Breast epithelium (tissue), 4 donors: ENCODE data around the gene SLC39A11. TPM values are rescaled to one million over a fixed set of nuclear protein-coding genes. Genes with fewer than 3 reads are reported as not detected.

Experiments
- DNase-seq, 2 donors: peaks; one replicate each; pipeline ENCODE4 v3.0.0-alpha.2; 2019; ENCODE audit warnings: low spot score in 2 of 2
- H3K27ac ChIP-seq, 2 donors: fragments of 200-600 bp; sonication (generic) in 1 of 2; one replicate each; pipeline ENCODE4 v1.5.1; 2016 to 2019; ENCODE audit warnings: mild to moderate bottlenecking in 1 of 2
- H3K27me3 ChIP-seq, 2 donors: fragments of 200-600 bp; sonication (generic) in 1 of 2; one replicate each; pipeline versions ENCODE4 v1.5.1 to v1.6.0; 2017 to 2019; ENCODE audit warnings: control low read depth in 1 of 2, mild to moderate bottlenecking in 1 of 2
- H3K36me3 ChIP-seq: fragments of 200-600 bp; one replicate; pipeline ENCODE4 v1.5.1; 2019
- H3K4me1 ChIP-seq, 2 donors: fragments of 200-600 bp; sonication (generic); one replicate each; pipeline ENCODE4 v1.5.1; 2016 to 2019; ENCODE audit warnings: control low read depth in 1 of 2
- H3K4me3 ChIP-seq, 3 donors: fragments of 200-600 bp; sonication (generic); 1 replicate in 2 of 3; 2 replicates in 1 of 3; pipeline ENCODE4 v1.5.1; 2016 to 2019; ENCODE audit warnings: mild to moderate bottlenecking in 3 of 3, moderate library complexity in 2 of 3
- H3K9me3 ChIP-seq, 2 donors: fragments of 200-600 bp; sonication (generic) in 1 of 2; one replicate each; pipeline ENCODE4 v1.5.1; 2016 to 2019; ENCODE audit warnings: control low read depth in 1 of 2
- POLR2A ChIP-seq: fragments of 450-650 bp; IDR thresholded peaks from one replicate; pipeline ENCODE4 v1.6.1; 2016; ENCODE audit warnings: antibody characterized with exemption, mild to moderate bottlenecking, moderate library complexity
- POLR2AphosphoS5 ChIP-seq, 3 donors: sonication (generic); formaldehyde crosslinking; IDR thresholded peaks; one replicate each; pipeline ENCODE4 v1.6.1; 2017; ENCODE audit warnings: antibody characterized with exemption in 3 of 3
- intact Hi-C: fragments of 100-400 bp; cut with DNase I; formaldehyde crosslinking; loops from one replicate; pipeline ENCODE4 v1.15.1; 2023; ENCODE audit warnings: low total_unique reads
- total RNA-seq, 3 donors: library from RNA; depleted of rRNA; stranded (reverse); fragments of >200 nt; gene quantifications; one replicate each; pipeline ENCODE4 v1.1.0, GENCODE V29; 2016
- TF ChIP-seq, protein P1 (sequence below), 3 donors: fragments of 450-650 bp; IDR thresholded peaks; one replicate each; pipeline ENCODE4 v1.5.1; 2016 to 2017; ENCODE audit warnings: antibody characterized with exemption in 3 of 3, mild to moderate bottlenecking in 3 of 3, moderate library complexity in 3 of 3

Gene SLC39A11
- total RNA-seq, 3 donors from 2014 or later: 31.8 to 54.6 (median 47.0) TPM

DNA sequence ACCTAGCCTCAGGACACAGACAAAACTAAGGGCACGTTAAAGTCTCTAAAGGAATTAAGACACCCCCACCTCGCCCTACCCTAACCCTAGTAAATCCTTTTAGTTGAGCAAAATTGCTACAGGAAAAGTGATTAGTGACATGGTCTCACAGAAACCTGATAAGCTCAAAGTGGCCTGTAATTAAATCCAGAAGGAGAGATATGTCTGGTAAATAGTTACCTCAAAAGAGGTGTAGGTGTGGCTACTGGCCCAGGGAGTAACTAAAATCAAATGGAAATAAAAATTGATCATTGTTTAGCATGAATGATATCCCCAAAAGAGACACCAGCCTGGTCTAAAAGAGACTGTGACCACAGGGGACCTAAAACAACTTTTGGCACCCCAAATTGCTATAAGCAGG, 168.3 kb downstream of the SLC39A11 start:
- H3K9me3 ChIP-seq: no peaks in the 10 kb centered on the region
- DNase-seq: no peak
- no peak overlapping the region for H3K27ac ChIP-seq
- no peaks in the 10 kb centered on the region for H3K4me1 ChIP-seq
- TF ChIP-seq POLR2A (no peak), POLR2AphosphoS5 (IDR thresholded peaks at IDR 0.05) (no peak)
- TF ChIP-seq, protein P1, sequence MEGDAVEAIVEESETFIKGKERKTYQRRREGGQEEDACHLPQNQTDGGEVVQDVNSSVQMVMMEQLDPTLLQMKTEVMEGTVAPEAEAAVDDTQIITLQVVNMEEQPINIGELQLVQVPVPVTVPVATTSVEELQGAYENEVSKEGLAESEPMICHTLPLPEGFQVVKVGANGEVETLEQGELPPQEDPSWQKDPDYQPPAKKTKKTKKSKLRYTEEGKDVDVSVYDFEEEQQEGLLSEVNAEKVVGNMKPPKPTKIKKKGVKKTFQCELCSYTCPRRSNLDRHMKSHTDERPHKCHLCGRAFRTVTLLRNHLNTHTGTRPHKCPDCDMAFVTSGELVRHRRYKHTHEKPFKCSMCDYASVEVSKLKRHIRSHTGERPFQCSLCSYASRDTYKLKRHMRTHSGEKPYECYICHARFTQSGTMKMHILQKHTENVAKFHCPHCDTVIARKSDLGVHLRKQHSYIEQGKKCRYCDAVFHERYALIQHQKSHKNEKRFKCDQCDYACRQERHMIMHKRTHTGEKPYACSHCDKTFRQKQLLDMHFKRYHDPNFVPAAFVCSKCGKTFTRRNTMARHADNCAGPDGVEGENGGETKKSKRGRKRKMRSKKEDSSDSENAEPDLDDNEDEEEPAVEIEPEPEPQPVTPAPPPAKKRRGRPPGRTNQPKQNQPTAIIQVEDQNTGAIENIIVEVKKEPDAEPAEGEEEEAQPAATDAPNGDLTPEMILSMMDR (IDR thresholded peaks at IDR 0.05): no peak
- intact Hi-C loops: no loop called here
- no peaks in the 10 kb centered on the region for H3K27me3 ChIP-seq
- no peaks in the 10 kb centered on the region for H3K36me3 ChIP-seq
- H3K4me3 ChIP-seq: no peak overlapping the region

GRCh38 chr17:72922219-72922618, 170.3 kb downstream of the SLC39A11 start:
- intact Hi-C loops: no loop called here
- DNase-seq: no peak
- Histone ChIP-seq H3K36me3 (no peaks in the 10 kb centered on the region), H3K4me1 (no peaks in the 10 kb centered on the region), H3K9me3 (no peaks in the 10 kb centered on the region), H3K4me3 (no peak overlapping the region), H3K27ac (no peak overlapping the region), H3K27me3 (no peaks in the 10 kb centered on the region)
- TF ChIP-seq, protein P1 (IDR thresholded peaks at IDR 0.05): no peak
- TF ChIP-seq POLR2AphosphoS5 (IDR thresholded peaks at IDR 0.05) (no peak), POLR2A (no peak)

- H3K4me3 ChIP-seq: no peak overlapping the region
- H3K9me3 ChIP-seq: no peaks in the 10 kb centered on the region
- no peaks in the 10 kb centered on the region for H3K36me3 ChIP-seq
- TF ChIP-seq POLR2AphosphoS5 (IDR thresholded peaks at IDR 0.05) (no peak), POLR2A (no peak)
- TF ChIP-seq, protein P1 (IDR thresholded peaks at IDR 0.05): no peak
- H3K27ac ChIP-seq: no peak overlapping the region
- intact Hi-C loops: no loop called here
- DNase-seq: no peak
- H3K27me3 ChIP-seq: no peaks in the 10 kb centered on the region
- H3K4me1 ChIP-seq: no peaks in the 10 kb centered on the region
Observed at GRCh38 chr17:72921347-72922054, 171.0 kb downstream of the SLC39A11 start.

- Histone ChIP-seq H3K4me1 (no peaks in the 10 kb centered on the region), H3K36me3 (no peaks in the 10 kb centered on the region), H3K4me3 (no peak overlapping the region), H3K27me3 (no peaks in the 10 kb centered on the region), H3K9me3 (no peaks in the 10 kb centered on the region), H3K27ac (no peak overlapping the region)
- DNase-seq: no peak
- intact Hi-C loops: no loop called here
- TF ChIP-seq, protein P1 (IDR thresholded peaks at IDR 0.05): no peak
- no peak for TF ChIP-seq POLR2A
- no peak for TF ChIP-seq POLR2AphosphoS5 (IDR thresholded peaks at IDR 0.05)
Observed at GRCh38 chr17:72920513-72920912, 172.0 kb downstream of the SLC39A11 start.

GRCh38 chr17:72916991-72917390, 175.5 kb downstream of the SLC39A11 start:
- no peaks in the 10 kb centered on the region for H3K36me3 ChIP-seq
- H3K4me3 ChIP-seq: no peak overlapping the region
- no peaks in the 10 kb centered on the region for H3K27me3 ChIP-seq
- H3K4me1 ChIP-seq: no peaks in the 10 kb centered on the region
- no peak overlapping the region for H3K27ac ChIP-seq
- H3K9me3 ChIP-seq: no peaks in the 10 kb centered on the region
- DNase-seq: no peak
- TF ChIP-seq, protein P1 (IDR thresholded peaks at IDR 0.05): no peak
- TF ChIP-seq POLR2A (no peak), POLR2AphosphoS5 (IDR thresholded peaks at IDR 0.05) (no peak)
- intact Hi-C loops: no loop called here
